AG09319 (cell line): ENCODE results near the gene KLK4.

ENCODE experiments used
- DNase-seq: peaks from one replicate; pipeline ENCODE4 v3.0.0-alpha.2; 2010; ENCODE audit warnings: low read depth; ENCODE audit errors: extremely low read depth
- CTCF ChIP-seq: IDR thresholded peaks from 2 replicates; pipeline ENCODE4 v1.5.1; 2011; ENCODE audit warnings: low read depth, mild to moderate bottlenecking, inconsistent platforms, low read length, moderate library complexity

The KLK4 gene

GRCh38 chr19:50944795-50945194 lies 33.6 kb upstream of the KLK4 start:
- DNase-seq = no peak
- no peak for TF ChIP-seq CTCF

GRCh38 chr19:50943074-50943828 lies 32.1 kb upstream of the KLK4 start:
- TF ChIP-seq CTCF = no peak
- no peak for DNase-seq

GRCh38 chr19:50939596-50939995 lies 28.4 kb upstream of the KLK4 start:
- TF ChIP-seq CTCF = no peak
- no peak for DNase-seq

GRCh38 chr19:50933640-50934039 lies 22.4 kb upstream of the KLK4 start:
- no peak for TF ChIP-seq CTCF
- DNase-seq = no peak

- no peak for DNase-seq
- no peak for TF ChIP-seq CTCF
Measured at GRCh38 chr19:50932690-50933083, 21.5 kb upstream of the KLK4 start.

GRCh38 chr19:50932018-50932689 lies 21.0 kb upstream of the KLK4 start:
- no peak for TF ChIP-seq CTCF
- DNase-seq = no peak

GRCh38 chr19:50931023-50931422 lies 19.8 kb upstream of the KLK4 start:
- no peak for TF ChIP-seq CTCF
- no peak for DNase-seq
